Measurements from ENCODE around the gene HADHA.

Gene HADHA

DNA sequence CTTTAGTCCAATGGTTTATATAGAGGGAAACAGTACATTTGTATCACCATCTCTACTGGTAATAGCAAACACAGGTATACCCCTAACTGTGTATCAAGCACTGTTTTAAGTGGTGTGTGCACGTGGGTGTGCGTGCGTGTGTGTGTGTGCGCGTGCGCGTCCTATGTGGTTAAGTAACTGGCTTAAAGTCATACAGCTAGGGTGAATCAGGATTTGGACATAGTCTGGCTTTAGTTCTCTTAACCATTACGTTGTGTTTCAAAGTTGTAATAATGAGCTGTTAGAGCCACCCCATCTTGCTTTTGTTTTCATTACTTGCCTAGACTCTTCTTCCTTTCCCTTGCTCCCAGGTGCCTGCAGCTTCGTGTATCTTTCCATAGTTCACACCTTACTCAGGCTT, 2.4 kb upstream of the HADHA start:
- peaks cover 72% of the 10 kb centered on the region for H3K79me2 ChIP-seq (ENCODE audit: insufficient read depth, low read length)
- no peak overlapping the region for H2AFZ ChIP-seq (ENCODE audit: low read length)
- H3K27me3 ChIP-seq (ENCODE audit: insufficient read depth, low read length), result no peaks in the 10 kb centered on the region

DNA sequence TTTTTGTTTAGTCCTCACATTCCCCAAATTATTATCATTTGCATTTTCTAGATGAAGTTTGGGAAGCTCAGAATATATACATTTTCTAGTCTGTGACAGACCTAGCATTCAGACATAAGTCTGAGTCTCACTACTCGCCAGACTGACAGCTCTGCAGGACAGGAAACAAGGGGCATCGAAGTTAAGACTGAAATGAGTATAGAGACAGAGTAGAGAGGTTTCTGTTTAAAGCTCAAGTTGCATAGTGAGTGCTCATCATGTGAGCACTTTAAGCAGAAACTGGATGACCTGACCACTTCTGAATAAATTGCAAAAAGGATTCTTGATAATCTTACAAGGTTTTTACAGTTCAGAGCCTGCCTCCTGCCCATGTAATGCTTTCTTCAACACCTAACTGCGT, 1.4 kb upstream of the HADHA start:
- no peak overlapping the region for H2AFZ ChIP-seq (ENCODE audit: low read length)
- peak overlapping the region; percentile 89 for H3K4me2 ChIP-seq (ENCODE audit: low read length)
- TF ChIP-seq, protein P1, sequence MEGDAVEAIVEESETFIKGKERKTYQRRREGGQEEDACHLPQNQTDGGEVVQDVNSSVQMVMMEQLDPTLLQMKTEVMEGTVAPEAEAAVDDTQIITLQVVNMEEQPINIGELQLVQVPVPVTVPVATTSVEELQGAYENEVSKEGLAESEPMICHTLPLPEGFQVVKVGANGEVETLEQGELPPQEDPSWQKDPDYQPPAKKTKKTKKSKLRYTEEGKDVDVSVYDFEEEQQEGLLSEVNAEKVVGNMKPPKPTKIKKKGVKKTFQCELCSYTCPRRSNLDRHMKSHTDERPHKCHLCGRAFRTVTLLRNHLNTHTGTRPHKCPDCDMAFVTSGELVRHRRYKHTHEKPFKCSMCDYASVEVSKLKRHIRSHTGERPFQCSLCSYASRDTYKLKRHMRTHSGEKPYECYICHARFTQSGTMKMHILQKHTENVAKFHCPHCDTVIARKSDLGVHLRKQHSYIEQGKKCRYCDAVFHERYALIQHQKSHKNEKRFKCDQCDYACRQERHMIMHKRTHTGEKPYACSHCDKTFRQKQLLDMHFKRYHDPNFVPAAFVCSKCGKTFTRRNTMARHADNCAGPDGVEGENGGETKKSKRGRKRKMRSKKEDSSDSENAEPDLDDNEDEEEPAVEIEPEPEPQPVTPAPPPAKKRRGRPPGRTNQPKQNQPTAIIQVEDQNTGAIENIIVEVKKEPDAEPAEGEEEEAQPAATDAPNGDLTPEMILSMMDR (IDR thresholded peaks at IDR 0.05; ENCODE audit: low read length), result no peak
- TF ChIP-seq EZH2 (IDR thresholded peaks at IDR 0.05; ENCODE audit: borderline replicate concordance, low read length), result no peak
- no peaks in the 10 kb centered on the region for H3K27me3 ChIP-seq (ENCODE audit: insufficient read depth, low read length)
- peak overlapping the region; percentile 79 for H3K27ac ChIP-seq (ENCODE audit: low read depth, low read length, poor library complexity, severe bottlenecking)
- H3K4me3 ChIP-seq (ENCODE audit: low read depth, low read length, poor library complexity, severe bottlenecking), result peak overlapping the region; percentile 87
- peaks cover 46% of the 10 kb centered on the region for H3K4me1 ChIP-seq (ENCODE audit: insufficient read depth, low read length, severe bottlenecking)
- H3K9me3 ChIP-seq (ENCODE audit: low read length), result no peaks in the 10 kb centered on the region
- H3K9me2 ChIP-seq (ENCODE audit: low read depth, low read length), result no peaks in the 10 kb centered on the region
- H3K79me2 ChIP-seq (ENCODE audit: insufficient read depth, low read length), result peaks cover 72% of the 10 kb centered on the region
- H3K36me3 ChIP-seq (ENCODE audit: insufficient read depth, low read length), result no peaks in the 10 kb centered on the region
- H3K9ac ChIP-seq (ENCODE audit: low read length), result peak overlapping the region; percentile 92
- H3F3A ChIP-seq (ENCODE audit: insufficient read depth, low read length), result no peaks in the 10 kb centered on the region
- H4K20me1 ChIP-seq (ENCODE audit: insufficient read depth, low read length), result no peaks in the 10 kb centered on the region

More for the DNA sequence above, 2.4 kb upstream of the HADHA start:
- Histone ChIP-seq H3F3A (ENCODE audit: insufficient read depth, low read length) (no peaks in the 10 kb centered on the region), H3K9me2 (ENCODE audit: low read depth, low read length) (no peaks in the 10 kb centered on the region), H3K9me3 (ENCODE audit: low read length) (no peaks in the 10 kb centered on the region), H3K27ac (ENCODE audit: low read depth, low read length, poor library complexity, severe bottlenecking) (no peak overlapping the region), H3K9ac (ENCODE audit: low read length) (peak overlapping the region; percentile 92), H3K4me2 (ENCODE audit: low read length) (peak overlapping the region; percentile 89), H3K36me3 (ENCODE audit: insufficient read depth, low read length) (no peaks in the 10 kb centered on the region), H3K4me3 (ENCODE audit: low read depth, low read length, poor library complexity, severe bottlenecking) (peak overlapping the region; percentile 87), H3K4me1 (ENCODE audit: insufficient read depth, low read length, severe bottlenecking) (peaks cover 36% of the 10 kb centered on the region), H4K20me1 (ENCODE audit: insufficient read depth, low read length) (no peaks in the 10 kb centered on the region)
- TF ChIP-seq, protein P1 (IDR thresholded peaks at IDR 0.05; ENCODE audit: low read length), result no peak
- TF ChIP-seq EZH2 (IDR thresholded peaks at IDR 0.05; ENCODE audit: borderline replicate concordance, low read length), result no peak

DNA sequence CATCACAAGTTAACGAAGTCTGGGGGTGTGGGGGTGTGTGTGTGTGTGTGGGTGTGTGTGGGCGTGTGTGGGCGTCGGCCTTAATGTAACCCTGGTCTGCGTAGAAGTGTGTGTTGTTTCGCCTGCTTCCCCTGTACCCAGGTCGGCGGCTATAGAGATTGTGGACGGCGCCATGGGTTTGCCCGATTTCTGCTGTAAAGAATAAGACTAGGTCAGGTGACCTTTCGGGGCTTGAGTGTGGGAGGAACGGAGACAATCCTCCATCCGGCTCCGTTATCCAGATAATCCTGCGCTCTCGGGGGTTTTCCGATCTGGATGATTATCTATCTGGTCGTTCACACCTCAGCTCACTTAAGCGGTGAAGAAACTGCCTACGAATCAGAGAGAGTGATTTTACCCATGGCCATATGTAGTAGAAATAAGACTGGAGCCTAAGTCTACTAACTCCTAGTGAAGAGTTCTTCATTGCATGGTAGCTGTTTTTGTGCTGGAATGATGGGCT, 850 bp upstream of the HADHA start:
- Histone ChIP-seq H3K27ac (ENCODE audit: low read depth, low read length, poor library complexity, severe bottlenecking) (peak overlapping the region; percentile 79), H3F3A (ENCODE audit: insufficient read depth, low read length) (no peaks in the 10 kb centered on the region), H3K27me3 (ENCODE audit: insufficient read depth, low read length) (no peaks in the 10 kb centered on the region), H3K79me2 (ENCODE audit: insufficient read depth, low read length) (peaks cover 74% of the 10 kb centered on the region), H2AFZ (ENCODE audit: low read length) (no peak overlapping the region), H3K4me3 (ENCODE audit: low read depth, low read length, poor library complexity, severe bottlenecking) (peak overlapping the region; percentile 87), H3K9me3 (ENCODE audit: low read length) (no peaks in the 10 kb centered on the region), H3K36me3 (ENCODE audit: insufficient read depth, low read length) (no peaks in the 10 kb centered on the region), H3K9ac (ENCODE audit: low read length) (peak overlapping the region; percentile 92), H3K9me2 (ENCODE audit: low read depth, low read length) (no peaks in the 10 kb centered on the region), H3K4me1 (ENCODE audit: insufficient read depth, low read length, severe bottlenecking) (peaks cover 51% of the 10 kb centered on the region), H4K20me1 (ENCODE audit: insufficient read depth, low read length) (no peaks in the 10 kb centered on the region), H3K4me2 (ENCODE audit: low read length) (peak overlapping the region; percentile 89)
- no peak for TF ChIP-seq EZH2 (IDR thresholded peaks at IDR 0.05; ENCODE audit: borderline replicate concordance, low read length)
- TF ChIP-seq, protein P1 (IDR thresholded peaks at IDR 0.05; ENCODE audit: low read length), result no peak
